HepG2 (cell line): Measurements from ENCODE around the gene TRMT112. TPM values are rescaled to one million over a fixed set of nuclear protein-coding genes. Genes with fewer than 3 reads are reported as not detected.
A peak's percentile ranks its signal among the peaks of the same experiment; 100 is the strongest.

Source experiments
- AHDC1 ChIP-seq: sonication (generic); formaldehyde crosslinking; IDR thresholded peaks from 2 replicates; pipeline ENCODE4 v1.5.1; 2020; ENCODE audit warnings: mild to moderate bottlenecking, missing genetic modification reagents, borderline replicate concordance
- ARNTL ChIP-seq: sonication (generic); formaldehyde crosslinking; IDR thresholded peaks from 2 replicates; pipeline ENCODE4 v1.4.0; 2020; ENCODE audit warnings: mild to moderate bottlenecking, missing genetic modification reagents
- PHF21A ChIP-seq: sonication (generic); formaldehyde crosslinking; IDR thresholded peaks from 2 replicates; pipeline ENCODE4 v1.5.0; 2020; ENCODE audit warnings: mild to moderate bottlenecking, missing genetic modification reagents
- RARA ChIP-seq: IDR thresholded peaks from 2 replicates; pipeline ENCODE4 v1.6.1; 2016; ENCODE audit warnings: missing genetic modification reagents, missing compliant biosample characterization
- STAT5B ChIP-seq: sonication (generic); formaldehyde crosslinking; IDR thresholded peaks from 2 replicates; pipeline ENCODE4 v1.4.0; 2020; ENCODE audit warnings: missing genetic modification reagents
- SYNCRIP ChIP-seq: fragments of 200-400 bp; formaldehyde crosslinking; IDR thresholded peaks from 2 replicates; pipeline ENCODE4 v1.6.1; 2018; ENCODE audit warnings: mild to moderate bottlenecking, low read depth, low read length; ENCODE audit not compliant: insufficient read depth
- THAP7 ChIP-seq: sonication (generic); formaldehyde crosslinking; IDR thresholded peaks from 2 replicates; pipeline ENCODE4 v1.8.1; 2023; ENCODE audit warnings: mild to moderate bottlenecking, missing genetic modification reagents
- ZNF597 ChIP-seq: sonication (generic); formaldehyde crosslinking; IDR thresholded peaks from 2 replicates; pipeline ENCODE4 v1.5.0; 2020; ENCODE audit warnings: missing genetic modification reagents
- ZNF609 ChIP-seq: sonication (generic); formaldehyde crosslinking; IDR thresholded peaks from 2 replicates; pipeline ENCODE4 v1.4.0; 2020; ENCODE audit warnings: mild to moderate bottlenecking, missing genetic modification reagents, borderline replicate concordance
- ZNF772 ChIP-seq: sonication (generic); formaldehyde crosslinking; IDR thresholded peaks from 2 replicates; pipeline ENCODE4 v1.5.0; 2020; ENCODE audit warnings: mild to moderate bottlenecking, missing genetic modification reagents
- ZNF776 ChIP-seq: sonication (generic); formaldehyde crosslinking; IDR thresholded peaks from 2 replicates; pipeline ENCODE4 v1.4.0; 2020; ENCODE audit warnings: mild to moderate bottlenecking, missing genetic modification reagents
- polyA plus RNA-seq, 8 experiments: library from polyadenylated mRNA; depleted of rRNA in 3 of 8; stranded (reverse) in 7 of 8; unstranded in 1 of 8; fragments of >200 nt; fragmentation: Illumina TruSeq in 4 of 8; extraction: Trizol in 4 of 8; gene quantifications; 2 replicates each; pipeline versions ENCODE4 v1.2.1 to v1.2.3, GENCODE V29; 2011 to 2016; ENCODE audit warnings: low read depth in 4 of 8, missing spikeins in 1 of 8, mixed read lengths in 1 of 8; ENCODE audit not compliant: insufficient read depth in 1 of 8
- total RNA-seq, 5 experiments: library from RNA; depleted of rRNA; stranded (reverse); fragments of >200 nt; fragmentation: Illumina TruSeq; extraction: Trizol; gene quantifications; 2 replicates each; pipeline ENCODE4 v1.2.3, GENCODE V29; 2016; ENCODE audit warnings: low read depth in 1 of 5
- TF ChIP-seq, protein P1 (sequence below): sonication (generic); formaldehyde crosslinking; IDR thresholded peaks from 2 replicates; pipeline ENCODE4; 2020; ENCODE audit warnings: missing genetic modification reagents, mild to moderate bottlenecking, borderline replicate concordance

TRMT112 gene
- total and polyA plus RNA-seq, 2 of the 13 experiments (the other 11 are each of a cell fraction or from before 2014, with no cell fraction given) = 186 to 409 TPM

- TF ChIP-seq, protein P1, sequence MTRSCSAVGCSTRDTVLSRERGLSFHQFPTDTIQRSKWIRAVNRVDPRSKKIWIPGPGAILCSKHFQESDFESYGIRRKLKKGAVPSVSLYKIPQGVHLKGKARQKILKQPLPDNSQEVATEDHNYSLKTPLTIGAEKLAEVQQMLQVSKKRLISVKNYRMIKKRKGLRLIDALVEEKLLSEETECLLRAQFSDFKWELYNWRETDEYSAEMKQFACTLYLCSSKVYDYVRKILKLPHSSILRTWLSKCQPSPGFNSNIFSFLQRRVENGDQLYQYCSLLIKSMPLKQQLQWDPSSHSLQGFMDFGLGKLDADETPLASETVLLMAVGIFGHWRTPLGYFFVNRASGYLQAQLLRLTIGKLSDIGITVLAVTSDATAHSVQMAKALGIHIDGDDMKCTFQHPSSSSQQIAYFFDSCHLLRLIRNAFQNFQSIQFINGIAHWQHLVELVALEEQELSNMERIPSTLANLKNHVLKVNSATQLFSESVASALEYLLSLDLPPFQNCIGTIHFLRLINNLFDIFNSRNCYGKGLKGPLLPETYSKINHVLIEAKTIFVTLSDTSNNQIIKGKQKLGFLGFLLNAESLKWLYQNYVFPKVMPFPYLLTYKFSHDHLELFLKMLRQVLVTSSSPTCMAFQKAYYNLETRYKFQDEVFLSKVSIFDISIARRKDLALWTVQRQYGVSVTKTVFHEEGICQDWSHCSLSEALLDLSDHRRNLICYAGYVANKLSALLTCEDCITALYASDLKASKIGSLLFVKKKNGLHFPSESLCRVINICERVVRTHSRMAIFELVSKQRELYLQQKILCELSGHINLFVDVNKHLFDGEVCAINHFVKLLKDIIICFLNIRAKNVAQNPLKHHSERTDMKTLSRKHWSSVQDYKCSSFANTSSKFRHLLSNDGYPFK (CRISPR knock-in tag) = no peak; the same call in 1 of the 2 replicates
- TF ChIP-seq ZNF776 (no peak; the same call in 1 of the 2 replicates), ARNTL (no peak), RARA (CRISPR knock-in tag) (no peak; the same call in 1 of the 2 replicates), STAT5B (CRISPR knock-in tag) (no peak), PHF21A (CRISPR knock-in tag) (peak; percentile 87), THAP7 (CRISPR knock-in tag) (no peak), ZNF609 (CRISPR knock-in tag) (peak; percentile 70), SYNCRIP (no peak), AHDC1 (CRISPR knock-in tag) (no peak), ZNF597 (CRISPR knock-in tag) (no peak), ZNF772 (CRISPR knock-in tag) (no peak; the same call in 1 of the 2 replicates)
Observed at GRCh38 chr11:64317961-64318765, 804 bp upstream of the TRMT112 start, which contains the start of gene PRDX5 (continued).
